Glomerular visceral epithelial cell (primary cell): ENCODE data around the gene GKN1.
"Not testable (repeated sequence)": the region's sequence is repeated elsewhere in the genome, so short reads cannot be mapped to it uniquely, and the experiment has no call there.

Source experiments
- DNase-seq: peaks from one replicate; pipeline ENCODE4 v3.0.0-alpha.2; 2016; ENCODE audit errors: extremely low spot score

The GKN1 gene, protein sequence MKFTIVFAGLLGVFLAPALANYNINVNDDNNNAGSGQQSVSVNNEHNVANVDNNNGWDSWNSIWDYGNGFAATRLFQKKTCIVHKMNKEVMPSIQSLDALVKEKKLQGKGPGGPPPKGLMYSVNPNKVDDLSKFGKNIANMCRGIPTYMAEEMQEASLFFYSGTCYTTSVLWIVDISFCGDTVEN

DNA sequence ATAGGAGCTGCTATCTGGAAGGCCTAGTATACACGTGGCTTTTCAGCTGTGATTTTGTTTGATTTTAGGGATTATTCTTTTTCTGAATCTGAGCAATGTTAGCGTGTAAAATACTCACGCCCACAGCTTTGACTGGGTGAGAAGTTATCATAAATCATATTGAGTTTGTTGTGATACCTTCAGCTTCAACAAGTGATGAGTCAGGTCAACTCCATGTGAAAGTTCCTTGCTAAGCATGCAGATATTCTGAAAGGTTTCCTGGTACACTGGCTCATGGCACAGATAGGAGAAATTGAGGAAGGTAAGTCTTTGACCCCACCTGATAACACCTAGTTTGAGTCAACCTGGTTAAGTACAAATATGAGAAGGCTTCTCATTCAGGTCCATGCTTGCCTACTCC, at the start of gene GKN1:
TSS of gene GKN1 (plus strand) at position 386 of the 400 bp plus-strand sequence. CDS start 42 bp downstream, outside the sequence.
- no peak for DNase-seq

DNA sequence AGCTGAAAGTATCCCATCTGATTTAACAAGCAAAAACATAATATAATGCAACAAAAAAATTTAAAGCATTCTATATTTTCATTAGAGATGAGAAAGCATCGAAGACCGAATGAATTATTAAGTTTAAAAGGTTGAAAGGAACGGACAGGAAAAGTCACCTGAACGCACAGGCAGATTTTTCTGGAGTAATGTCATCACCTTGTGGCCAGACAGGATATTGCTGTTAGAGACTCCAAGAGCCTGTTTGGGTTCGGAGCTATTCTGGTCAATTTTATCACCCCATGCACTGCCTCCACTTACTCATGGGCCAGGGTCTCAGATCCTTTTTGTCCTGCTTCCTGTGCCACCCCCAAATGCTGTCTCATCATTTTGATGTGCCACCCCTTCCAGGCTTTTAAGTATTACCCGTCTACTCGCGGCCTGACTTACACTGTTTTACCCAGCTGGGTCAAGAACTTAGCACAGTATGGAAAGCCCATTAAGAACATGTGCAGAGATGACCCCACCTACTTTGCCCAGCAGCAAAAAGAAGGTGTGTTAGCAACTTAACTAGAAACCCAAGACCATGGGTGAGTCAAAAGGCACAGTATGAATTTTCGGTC, 49.0 kb upstream of the GKN1 start:
- DNase-seq = peak; percentile 47

DNA sequence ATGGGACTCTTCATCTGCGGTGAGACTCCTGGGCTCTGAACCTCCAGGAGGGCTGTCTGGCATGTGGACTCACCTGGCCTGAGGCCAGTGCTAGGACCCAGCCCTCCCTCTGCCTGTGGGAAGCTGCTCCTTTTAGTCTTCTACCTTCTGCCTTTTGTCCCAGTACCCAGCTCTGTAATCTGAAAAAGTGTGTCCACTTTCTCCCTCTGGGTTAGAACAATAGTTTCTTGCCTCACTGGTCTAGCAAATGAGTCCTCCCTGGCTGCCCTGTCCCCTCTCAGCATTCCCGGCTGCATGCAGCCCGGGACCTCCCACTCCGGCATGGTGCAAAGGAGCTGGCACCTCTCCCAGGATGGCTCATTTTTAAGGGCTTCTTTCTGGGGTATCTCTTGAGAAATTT, 47.6 kb upstream of the GKN1 start:
- peak; percentile 49 for DNase-seq

DNA sequence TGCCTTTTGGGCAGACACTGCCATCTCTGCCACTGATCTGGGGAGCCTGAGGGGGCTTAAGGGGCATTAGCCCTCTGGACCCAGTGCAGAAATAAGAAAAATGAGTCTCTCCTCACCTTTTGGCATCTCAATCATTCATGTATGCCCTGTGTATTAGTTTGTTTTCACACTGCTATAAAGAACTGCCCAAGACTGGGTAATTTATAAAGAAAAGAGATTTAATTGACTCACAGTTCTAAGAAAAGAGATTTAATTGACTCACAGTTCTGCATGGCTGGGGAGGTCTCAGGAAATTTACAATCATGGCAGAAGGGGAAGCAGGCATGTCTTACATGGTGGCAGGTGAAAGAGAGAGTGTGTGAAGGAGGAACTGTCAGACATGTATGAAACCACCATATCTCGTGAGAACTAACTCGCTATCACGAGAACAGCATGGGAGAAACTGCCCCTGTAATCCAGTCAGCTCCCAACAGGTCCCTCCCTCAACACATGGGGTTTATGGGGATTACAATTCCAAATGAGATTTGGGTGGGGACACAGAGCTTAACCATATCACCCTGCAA, 43.2 kb upstream of the GKN1 start:
- no peak for DNase-seq

DNA sequence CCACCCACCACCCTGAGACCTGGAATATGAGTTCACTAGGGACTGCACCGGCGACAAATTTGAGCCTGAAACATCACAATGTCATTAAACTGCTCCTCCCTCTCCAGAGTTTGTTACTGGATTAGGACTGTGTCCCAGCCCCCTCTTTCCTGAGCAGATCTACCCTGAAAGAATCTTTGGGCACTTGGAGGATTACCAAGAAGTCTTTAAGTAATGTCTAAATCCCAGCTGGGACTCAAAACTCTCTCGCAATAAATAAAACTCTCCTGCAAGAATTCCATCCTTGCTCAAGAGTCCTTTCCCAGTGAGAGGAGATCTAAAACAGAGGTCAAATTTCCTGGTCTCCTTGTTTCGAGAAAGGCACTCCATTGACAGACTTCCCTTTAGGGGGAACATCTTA, 42.6 kb upstream of the GKN1 start:
- DNase-seq = no peak

DNA sequence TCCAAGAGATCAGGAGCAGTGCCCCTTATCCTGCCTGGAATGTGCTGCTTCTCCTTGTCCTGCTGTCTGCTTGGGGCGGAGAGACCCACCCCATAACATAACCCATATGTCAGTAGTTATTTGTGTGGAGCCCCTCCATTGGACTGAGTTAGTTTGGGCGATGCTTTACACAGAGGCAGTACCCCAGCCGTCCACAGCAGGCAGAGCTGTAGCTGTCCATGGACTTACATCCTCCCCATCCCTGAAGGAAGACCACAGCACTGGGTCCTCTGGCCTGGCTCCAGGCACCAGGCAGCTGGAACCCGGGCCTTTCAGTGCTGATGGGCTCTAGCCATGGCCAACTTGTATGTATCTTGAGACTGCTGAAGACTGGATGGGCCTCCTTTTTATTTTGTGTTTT, 42.0 kb upstream of the GKN1 start:
- no peak for DNase-seq

DNA sequence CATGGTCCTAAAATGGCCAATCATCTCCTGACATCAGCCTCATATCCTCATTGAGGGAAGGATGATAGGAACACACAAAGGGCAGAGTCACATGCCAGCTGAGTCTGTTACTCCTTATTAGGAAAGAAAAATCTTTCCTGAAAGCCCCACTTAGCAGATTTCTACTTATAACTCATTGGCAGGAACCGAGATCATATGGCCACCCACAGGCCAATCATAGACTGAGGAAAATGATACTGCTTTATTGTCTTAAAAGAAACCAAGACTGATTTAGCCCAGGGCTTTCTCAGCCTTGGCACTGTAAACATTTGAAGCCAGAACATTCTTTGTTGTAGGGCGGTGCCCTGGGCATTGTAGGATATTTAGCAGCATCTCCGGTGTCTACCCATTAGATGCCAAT, 40.4 kb upstream of the GKN1 start:
- no peak for DNase-seq

DNA sequence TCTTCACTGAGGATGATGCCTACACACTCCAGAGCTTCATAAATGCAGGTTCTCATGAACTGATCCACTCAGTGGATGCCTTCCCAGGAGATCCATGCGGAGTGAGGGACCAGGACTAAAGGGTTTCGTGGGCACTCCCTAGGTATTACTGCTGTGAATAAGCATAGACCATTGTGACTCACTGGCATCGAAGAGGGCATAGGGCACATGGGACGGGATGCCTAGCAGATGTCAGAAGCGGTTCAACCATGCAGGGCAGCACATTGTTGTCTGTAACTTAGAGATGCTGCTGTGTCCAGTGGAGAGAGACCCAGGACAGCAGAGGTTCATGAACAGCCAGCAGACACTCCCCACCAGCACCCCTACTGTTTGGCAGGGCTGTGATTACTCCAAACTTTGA, 39.0 kb upstream of the GKN1 start:
- DNase-seq = no peak

DNA sequence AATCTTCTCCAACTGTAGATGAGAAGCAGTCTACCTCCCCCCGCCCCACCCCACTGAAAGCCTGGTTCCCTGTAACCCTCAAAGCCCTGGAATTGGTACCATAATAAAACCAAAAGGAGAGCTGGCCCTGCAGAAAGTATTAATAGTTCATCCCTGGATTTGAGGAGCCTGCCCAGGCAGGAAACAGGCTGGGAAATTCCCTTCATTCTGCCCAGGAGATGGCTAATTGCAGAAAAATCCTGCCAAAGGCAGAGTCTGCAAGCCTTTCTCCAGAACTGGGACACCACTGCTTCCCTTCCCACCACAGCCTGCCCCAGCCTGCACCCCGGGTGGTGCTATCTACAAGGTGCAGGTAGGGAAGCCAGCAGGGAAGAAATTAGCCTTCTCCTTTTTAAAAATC, 38.0 kb upstream of the GKN1 start:
- DNase-seq = peak; percentile 72

DNA sequence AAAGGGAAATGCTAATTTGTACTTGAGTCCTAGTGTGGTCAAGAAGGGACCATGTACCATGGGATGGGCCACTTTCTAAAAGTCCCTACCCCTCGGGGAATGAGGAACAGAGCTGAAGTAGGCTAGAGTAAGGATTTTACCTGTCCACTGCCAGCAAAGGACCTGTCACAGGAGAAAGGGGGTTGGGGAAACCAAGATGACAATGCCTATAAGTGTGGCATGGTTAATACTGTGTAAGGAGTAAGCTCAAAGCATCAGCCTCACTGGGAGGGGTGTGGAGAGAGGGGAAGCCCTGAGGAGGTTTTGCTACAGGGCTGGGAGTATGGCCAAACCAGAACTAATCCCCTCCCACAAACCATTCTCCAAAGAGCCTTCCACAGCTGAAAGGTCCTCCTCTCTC, 37.5 kb upstream of the GKN1 start:
- no peak for DNase-seq

DNA sequence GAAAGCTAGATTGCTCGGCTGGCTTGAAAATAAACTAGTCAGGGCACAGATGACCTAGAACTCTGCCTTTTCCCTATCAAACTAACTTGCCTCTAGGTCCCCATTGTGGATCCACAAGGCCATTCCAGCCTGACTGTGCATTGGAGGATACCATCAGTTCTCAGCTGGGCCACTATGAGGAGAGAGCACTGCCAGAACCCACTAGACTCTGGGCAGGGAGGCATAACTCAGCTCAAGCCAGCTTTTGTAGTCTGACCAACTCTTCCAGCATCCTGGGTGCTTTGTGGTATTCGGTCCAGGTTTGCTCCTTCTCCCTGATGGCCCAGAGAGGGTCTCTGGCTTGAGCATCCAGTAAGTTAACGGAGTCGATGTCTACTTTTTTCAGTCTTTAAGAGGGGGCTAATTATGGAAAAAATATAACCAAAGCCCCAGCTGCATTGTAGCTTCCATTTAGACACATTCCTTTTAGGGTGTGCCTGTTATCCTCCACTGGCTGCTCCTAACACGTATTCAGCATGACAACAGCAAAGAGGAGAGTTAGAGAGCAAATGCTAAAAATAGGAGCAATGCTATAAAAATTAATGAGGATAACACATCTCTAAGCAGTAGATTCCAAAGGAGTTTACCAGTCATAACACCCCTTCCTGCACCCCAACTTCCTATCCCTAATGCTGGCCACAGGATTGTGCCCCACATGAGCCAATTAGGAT, 36.9 kb upstream of the GKN1 start:
- DNase-seq = no peak

DNA sequence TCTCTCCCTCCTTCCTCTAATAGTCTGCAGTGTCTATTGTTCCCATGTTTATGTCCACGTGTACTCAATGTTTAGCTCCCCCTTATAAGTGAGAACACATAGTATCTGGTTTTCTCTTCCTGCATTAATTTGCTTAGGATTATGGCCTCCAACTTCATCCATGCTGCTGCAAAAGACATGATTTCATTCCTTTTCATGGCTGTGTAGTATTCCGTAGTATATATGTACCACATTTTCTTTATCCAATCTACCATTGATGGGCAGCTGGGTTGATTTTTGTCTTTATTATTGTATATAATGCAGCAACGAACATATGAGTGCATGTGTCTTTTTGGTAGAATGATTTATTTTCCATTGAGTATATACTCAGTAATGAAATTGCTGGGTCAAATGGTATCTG, 35.5 kb upstream of the GKN1 start:
- no peak for DNase-seq

DNA sequence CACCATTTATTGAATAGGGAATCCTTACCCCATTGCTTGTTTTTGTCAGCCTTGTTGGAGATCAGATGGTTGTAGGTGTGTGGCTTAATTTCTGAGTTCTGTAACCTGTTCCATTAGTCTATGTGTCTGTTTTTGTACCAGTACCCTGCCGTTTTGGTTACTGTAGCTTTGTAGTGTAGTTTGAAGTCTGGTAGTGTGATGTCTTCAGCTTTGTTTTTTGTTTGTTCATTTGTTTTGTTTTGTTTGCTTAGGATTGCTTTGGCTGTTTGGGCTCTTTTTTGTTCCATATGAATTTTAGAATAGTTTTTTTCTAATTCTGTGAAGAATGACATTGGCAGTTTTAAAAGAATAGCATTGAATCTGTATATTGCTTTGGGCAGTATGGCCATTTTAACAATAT, 34.5 kb upstream of the GKN1 start:
- no peak for DNase-seq

DNA sequence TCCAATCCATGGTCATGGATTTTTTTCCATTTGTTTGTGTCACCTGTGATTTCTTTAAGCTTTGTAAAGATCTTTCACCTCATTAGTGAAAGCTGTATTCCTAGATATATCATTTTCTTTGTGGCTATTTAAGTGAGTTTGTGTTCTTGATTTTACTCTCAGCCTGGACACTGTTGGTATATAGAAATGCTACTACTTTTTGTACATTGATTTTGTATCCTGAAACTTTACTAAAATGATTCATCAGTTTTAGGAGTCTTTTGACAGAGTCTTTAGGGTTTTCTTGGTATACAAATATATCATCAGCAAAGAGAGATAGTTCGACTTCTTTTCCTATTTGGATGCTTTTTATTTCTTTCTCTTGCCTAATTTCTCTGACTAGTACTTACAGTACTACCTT, 34.1 kb upstream of the GKN1 start:
- no peak for DNase-seq

DNA sequence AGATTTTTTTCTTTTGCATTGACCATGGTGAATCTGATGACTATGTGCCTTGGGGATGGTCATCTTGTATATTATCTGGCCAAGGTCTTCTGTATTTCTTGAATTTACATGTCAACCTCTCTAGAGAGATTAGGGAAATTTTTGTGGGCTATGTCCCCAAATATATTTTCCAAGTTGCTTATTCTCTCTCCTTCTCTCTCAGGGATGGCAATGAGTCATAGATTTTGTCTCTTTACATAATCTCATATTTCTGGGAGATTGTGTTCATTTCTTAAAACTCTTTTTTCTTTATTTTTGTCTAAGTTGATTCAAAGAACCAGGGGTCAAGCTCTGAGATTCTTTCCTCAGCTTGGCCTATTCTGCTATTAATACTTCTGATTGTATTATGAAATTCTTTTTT, 31.6 kb upstream of the GKN1 start:
- no peak for DNase-seq

DNA sequence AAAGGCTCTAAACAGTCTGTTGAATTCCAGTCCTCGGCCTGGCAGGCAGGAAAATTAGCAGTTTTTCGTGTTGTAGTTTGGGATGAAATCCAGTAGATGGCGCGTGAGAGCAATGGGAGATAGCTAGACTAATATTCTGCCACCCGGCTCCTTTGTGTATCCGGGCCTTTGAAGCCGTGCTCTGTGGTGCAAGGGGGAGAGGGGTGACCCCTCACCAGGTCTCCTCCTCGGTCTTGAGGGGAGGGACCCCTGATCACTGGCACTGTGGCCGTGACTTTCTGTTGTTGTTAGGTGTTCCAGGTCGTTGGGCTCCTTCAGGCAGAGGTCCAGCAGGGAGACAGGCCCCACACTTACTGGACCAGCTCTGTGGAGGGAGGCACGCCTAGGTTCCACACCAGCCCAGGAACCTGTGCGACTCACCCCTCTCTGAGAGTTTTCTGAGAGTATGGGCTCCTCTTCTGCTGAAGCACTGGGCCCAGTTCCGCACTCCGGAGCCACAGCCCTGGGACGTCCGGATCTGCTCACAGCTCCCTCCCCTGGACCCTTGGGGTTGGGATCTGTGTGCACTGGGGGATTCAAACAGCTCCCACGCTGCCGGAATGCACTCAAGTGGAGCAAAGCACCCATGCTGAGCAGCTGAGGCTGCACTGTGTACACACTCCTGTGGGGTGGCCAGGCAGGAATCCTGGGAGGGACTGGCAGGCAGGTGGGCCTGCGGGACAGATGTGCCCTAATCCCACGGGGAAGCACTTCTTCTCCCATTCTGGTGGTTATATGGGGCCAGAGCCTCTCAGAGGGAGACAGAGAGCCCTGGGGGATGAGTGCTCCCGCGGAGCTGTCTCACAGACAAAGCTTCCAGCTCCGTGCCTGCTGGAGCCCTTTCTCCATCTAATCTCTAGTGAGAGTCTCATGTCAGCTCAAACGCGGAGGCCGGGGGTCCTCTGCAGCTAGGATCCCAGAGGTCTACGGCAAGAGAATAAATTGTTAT, 30.6 kb upstream of the GKN1 start:
- DNase-seq = peak; percentile 71

DNA sequence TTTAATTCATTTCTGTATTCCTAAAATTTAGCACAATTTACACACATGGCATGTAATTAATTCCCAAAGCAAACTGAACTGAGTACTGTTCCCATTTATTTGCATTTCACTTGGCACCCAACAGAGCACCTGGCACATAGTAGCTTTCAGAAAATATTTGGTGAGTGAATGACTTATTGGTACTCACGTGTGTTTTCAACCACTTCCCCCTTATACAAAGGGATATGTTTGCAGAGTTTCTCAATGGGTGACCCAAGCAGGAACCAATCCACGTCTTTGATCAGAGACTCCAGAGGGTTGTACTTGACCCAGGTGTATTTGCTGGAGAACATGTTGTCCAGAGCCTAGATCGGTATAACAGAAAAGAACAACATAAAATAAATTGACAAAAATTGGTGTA, 28.3 kb upstream of the GKN1 start:
- no peak for DNase-seq

DNA sequence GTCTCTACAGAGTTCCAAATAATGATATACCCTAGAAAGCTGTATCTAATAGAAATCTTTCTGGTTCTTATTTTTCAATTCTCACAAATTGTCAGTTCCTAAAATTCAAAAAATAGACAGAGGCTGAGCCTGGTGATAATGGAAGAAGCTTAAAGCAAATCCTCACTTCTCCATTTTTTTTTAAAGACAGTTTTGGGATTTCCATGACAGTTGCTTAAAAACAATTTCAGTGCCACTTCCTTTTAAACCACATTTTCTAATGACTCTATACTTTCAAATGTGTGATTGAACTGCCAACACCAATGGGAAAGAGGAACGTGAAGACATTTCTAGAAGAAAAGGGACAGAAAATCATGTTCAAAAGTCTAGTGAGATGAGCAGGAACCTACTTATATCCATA, 25.7 kb upstream of the GKN1 start:
- no peak for DNase-seq

DNA sequence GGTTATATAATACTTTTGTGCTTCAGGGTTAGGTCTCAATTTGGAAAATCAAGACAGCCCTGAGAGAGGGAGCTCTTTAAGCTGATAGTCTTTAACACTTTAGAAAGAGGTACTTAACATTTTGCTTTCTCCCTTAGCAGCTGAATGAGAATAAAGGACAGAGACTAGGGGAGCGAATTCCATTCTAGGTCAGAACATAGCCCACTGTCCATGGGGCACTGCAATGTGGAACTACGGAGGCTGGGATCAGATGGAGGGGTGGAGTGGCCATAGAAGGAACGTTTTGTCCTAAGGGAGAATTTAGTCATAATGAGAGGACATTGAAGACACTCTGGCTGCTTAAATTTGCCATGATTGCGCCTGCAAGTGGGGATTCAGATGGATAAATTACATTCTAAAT, 22.5 kb upstream of the GKN1 start:
- no peak for DNase-seq

DNA sequence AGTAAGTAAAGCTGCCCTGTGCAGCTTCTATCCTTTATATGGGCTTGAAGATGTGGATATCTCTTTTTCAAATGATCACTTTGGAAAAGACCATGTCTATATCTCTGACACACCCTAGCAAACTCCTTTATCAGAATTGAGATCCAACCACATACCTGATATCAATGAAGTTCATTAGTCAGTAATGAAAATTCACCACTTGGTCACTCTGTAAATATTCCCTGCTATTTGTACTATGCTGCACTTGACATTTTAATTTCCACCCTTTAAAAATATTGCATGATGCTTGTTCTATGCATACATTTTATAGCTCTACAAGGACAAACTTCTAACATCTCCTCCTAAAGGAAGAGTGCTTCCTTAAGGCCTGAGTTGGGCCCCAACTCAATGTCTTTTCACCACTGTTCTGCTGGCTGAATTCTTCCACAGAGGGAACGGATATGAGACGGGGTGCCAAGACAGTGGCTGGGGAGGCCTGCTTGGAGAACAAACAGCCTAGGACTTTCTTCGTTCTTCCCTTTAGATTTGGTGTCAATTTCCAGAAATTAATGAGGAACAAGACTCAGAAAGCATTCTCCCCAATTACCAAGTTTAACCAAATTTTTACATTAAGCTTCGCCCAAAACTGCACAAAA, 21.4 kb upstream of the GKN1 start, which contains the start of gene GKN2:
TSS of gene GKN2 (minus strand) at position 7 of the 635 bp plus-strand sequence. CDS start 32 bp downstream, outside the sequence.
- DNase-seq = no peak

DNA sequence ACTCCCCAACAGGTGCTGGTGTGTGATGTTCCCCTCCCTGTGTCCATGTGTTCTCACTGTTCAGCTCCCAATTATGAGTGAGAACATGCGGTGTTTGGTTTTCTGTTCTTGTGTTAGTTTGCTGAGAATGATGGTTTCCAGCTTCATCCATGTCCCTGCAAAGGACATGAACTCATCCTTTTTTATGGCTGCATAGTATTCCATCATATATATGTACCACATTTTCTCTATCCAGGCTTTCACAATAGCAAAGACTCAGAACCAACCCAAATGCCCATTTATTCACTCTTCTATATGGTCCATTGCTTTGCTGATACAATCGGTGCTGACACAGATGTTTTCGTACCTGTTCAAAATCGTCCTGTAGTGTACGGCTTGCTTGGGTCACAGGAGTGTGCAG, 19.0 kb upstream of the GKN1 start:
- DNase-seq = not testable (repeated sequence)
